IMR-90 (cell line): ENCODE data around the gene ERBB4. TPM values are rescaled to one million over a fixed set of nuclear protein-coding genes. Genes with fewer than 3 reads are reported as not detected.

ENCODE experiments used
- ATAC-seq: fragments of 200-7000 bp; cut with Tn5 transposase; 2 replicates; pipeline ENCODE4 v1.9.1; 2020; ENCODE audit warnings: low read depth, mild to moderate bottlenecking, moderate library complexity
- BruUV-seq: library from RNA; stranded (reverse); fragments of 400-500 nt; replicated peaks from 2 replicates; lab custom pipeline; 2021; lab: Mats Ljungman, UMichigan
- CTCF ChIA-PET: fragments of 300-600 bp; formaldehyde crosslinking; extraction: SDS; loops from one replicate; lab custom pipeline; 2021; ENCODE audit warnings: antibody characterized with exemption; lab: Yijun Ruan, JAX
- POLR2A ChIA-PET: fragments of 300-600 bp; sonication (Branson Sonifier 250); formaldehyde crosslinking; loops from one replicate; lab custom pipeline; 2022; ENCODE audit warnings: antibody characterized with exemption; ENCODE audit not compliant: unreplicated experiment; lab: Charles Lee
- DNase-seq: peaks from one replicate; pipeline ENCODE4 v3.0.0; 2013
- H2AFZ ChIP-seq: replicated peaks from 2 replicates; pipeline ENCODE3; 2013; ENCODE audit warnings: low read length, mild to moderate bottlenecking; ENCODE audit not compliant: poor library complexity
- H2AK5ac ChIP-seq: 2 replicates; pipeline ENCODE4 v1.6.1; 2013; ENCODE audit warnings: low read depth, low read length, inconsistent platforms
- H2AK9ac ChIP-seq: replicated peaks from 2 replicates; pipeline ENCODE3; 2013; ENCODE audit warnings: mild to moderate bottlenecking, low read depth, low read length, moderate library complexity; ENCODE audit not compliant: poor library complexity
- H2BK120ac ChIP-seq: 2 replicates; pipeline ENCODE4 v1.6.1; 2013; ENCODE audit warnings: low read depth, low read length, inconsistent platforms
- H2BK15ac ChIP-seq: 3 replicates; pipeline ENCODE4 v1.6.1; 2013; ENCODE audit warnings: low read depth, low read length, inconsistent platforms
- H2BK20ac ChIP-seq: 2 replicates; pipeline ENCODE4 v1.6.1; 2013; ENCODE audit warnings: low read depth, mild to moderate bottlenecking, inconsistent platforms, low read length, moderate library complexity
- H2BK5ac ChIP-seq: 2 replicates; pipeline ENCODE4 v1.6.1; 2013; ENCODE audit warnings: mild to moderate bottlenecking, low read depth, low read length, inconsistent platforms; ENCODE audit not compliant: poor library complexity, severe bottlenecking
- H3K14ac ChIP-seq: replicated peaks from 2 replicates; pipeline ENCODE4 v1.6.1; 2013; ENCODE audit warnings: low read depth, low read length, inconsistent platforms
- H3K18ac ChIP-seq: 2 replicates; pipeline ENCODE4 v1.6.1; 2013; ENCODE audit warnings: low read depth, low read length, control low read depth
- H3K23ac ChIP-seq: 2 replicates; pipeline ENCODE4 v1.6.1; 2013; ENCODE audit warnings: low read depth, low read length, inconsistent platforms
- H3K27ac ChIP-seq: 2 replicates; pipeline ENCODE4 v1.5.1; 2013; ENCODE audit warnings: mild to moderate bottlenecking, control low read depth, low read length; ENCODE audit not compliant: insufficient read depth
- H3K27me3 ChIP-seq: 2 replicates; pipeline ENCODE4 v1.6.1; 2013; ENCODE audit warnings: low read length; ENCODE audit not compliant: control insufficient read depth, insufficient read depth
- H3K36me3 ChIP-seq: 2 replicates; pipeline ENCODE4 v1.6.1; 2013; ENCODE audit warnings: low read length, mixed read lengths; ENCODE audit not compliant: control insufficient read depth, insufficient read depth
- H3K4ac ChIP-seq: 2 replicates; pipeline ENCODE4 v1.6.1; 2013; ENCODE audit warnings: low read depth, low read length, inconsistent platforms
- H3K4me1 ChIP-seq: 2 replicates; pipeline ENCODE4 v1.6.1; 2013; ENCODE audit warnings: low read length, mixed read lengths; ENCODE audit not compliant: control insufficient read depth, insufficient read depth
- H3K4me2 ChIP-seq: 2 replicates; pipeline ENCODE4 v1.6.1; 2013; ENCODE audit warnings: low read depth, mild to moderate bottlenecking, control low read depth, low read length, moderate library complexity
- H3K4me3 ChIP-seq: 2 replicates; pipeline ENCODE4 v1.5.1; 2013; ENCODE audit warnings: low read depth, mild to moderate bottlenecking, control low read depth, low read length, moderate library complexity; ENCODE audit not compliant: insufficient read depth
- H3K56ac ChIP-seq: 2 replicates; pipeline ENCODE4 v1.6.1; 2013; ENCODE audit warnings: low read length, inconsistent platforms; ENCODE audit not compliant: insufficient read depth; ENCODE audit errors: extremely low read depth
- H3K79me1 ChIP-seq, 2 experiments: 2 replicates each; pipeline ENCODE4 v1.6.1; 2013; ENCODE audit warnings: low read length in 2 of 2, inconsistent platforms in 1 of 2, low read depth in 1 of 2
- H3K9ac ChIP-seq: 2 replicates; pipeline ENCODE4 v1.6.1; 2013; ENCODE audit warnings: low read depth, low read length, control low read depth
- H3K9me1 ChIP-seq: 2 replicates; pipeline ENCODE4 v1.6.1; 2013; ENCODE audit warnings: low read length, inconsistent platforms; ENCODE audit not compliant: insufficient read depth
- H3K9me3 ChIP-seq: 2 replicates; pipeline ENCODE4 v1.6.1; 2013; ENCODE audit warnings: low read length; ENCODE audit not compliant: control insufficient read depth, insufficient read depth
- H4K20me1 ChIP-seq: 2 replicates; pipeline ENCODE4 v1.6.1; 2013; ENCODE audit warnings: low read length, inconsistent platforms; ENCODE audit not compliant: insufficient read depth
- H4K5ac ChIP-seq: 2 replicates; pipeline ENCODE4 v1.6.1; 2013; ENCODE audit warnings: mild to moderate bottlenecking, low read depth, low read length, control low read depth
- H4K8ac ChIP-seq, 2 experiments: 2 replicates each; pipeline ENCODE4 v1.6.1; 2013; ENCODE audit warnings: low read depth in 2 of 2, low read length in 2 of 2, control low read depth in 1 of 2, inconsistent platforms in 1 of 2
- H4K91ac ChIP-seq: 2 replicates; pipeline ENCODE4 v1.6.1; 2013; ENCODE audit warnings: low read depth, low read length, inconsistent platforms; ENCODE audit not compliant: insufficient read depth
- CTCF ChIP-seq: conservative IDR thresholded peaks from 2 replicates; pipeline ENCODE4 v1.5.1; 2012; ENCODE audit warnings: mild to moderate bottlenecking, low read depth, low read length, improper control_type of control experiment
- MXI1 ChIP-seq: IDR thresholded peaks from 2 replicates; pipeline ENCODE4 v1.6.1; 2012; ENCODE audit warnings: low read depth, mild to moderate bottlenecking, low read length, moderate library complexity, borderline replicate concordance
- NFE2L2 ChIP-seq: fragments of 150-350 bp; IDR thresholded peaks from 2 replicates; pipeline ENCODE4 v1.6.1; 2016; ENCODE audit warnings: low read depth, mild to moderate bottlenecking, low read length
- RCOR1 ChIP-seq: IDR thresholded peaks from 2 replicates; pipeline ENCODE4 v1.6.1; 2012; ENCODE audit warnings: mild to moderate bottlenecking, low read length, improper control_type of control experiment; ENCODE audit not compliant: insufficient replicate concordance
- SMC3 ChIP-seq: fragments of 150-350 bp; IDR thresholded peaks from 2 replicates; pipeline ENCODE4 v1.6.1; 2016; ENCODE audit warnings: low read depth, mild to moderate bottlenecking, antibody characterized with exemption, low read length, moderate library complexity
- WGBS, 2 experiments: methylation state at CpG; one replicate each; pipeline versions ENCODE4 v1.1.5 to v1.1.7; 2013; ENCODE audit warnings: missing lambda C conversion rate in 2 of 2; ENCODE audit not compliant: insufficient read length in 1 of 2; ENCODE audit errors: extremely low coverage in 2 of 2; 5-methylcytosine and 5-hydroxymethylcytosine counted together
- dilution Hi-C: fragments of 300-500 bp; cut with HindIII; formaldehyde crosslinking; loops from one replicate; pipeline ENCODE4 v1.14.3; 2018; ENCODE audit warnings: low sequenced_read_pairs; ENCODE audit not compliant: unreplicated experiment
- in situ Hi-C: fragments of 300-500 bp; cut with MboI; formaldehyde crosslinking; loops from 3 replicates; pipeline ENCODE4 v1.14.3; 2019; ENCODE audit warnings: low sequenced_read_pairs, inconsistent platforms, mixed read lengths
- intact Hi-C: fragments of 100-400 bp; cut with micrococcal nuclease; formaldehyde crosslinking; loops from 2 replicates; pipeline ENCODE4 v1.10.0; 2022
- polyA plus RNA-seq, 3 experiments: library from polyadenylated mRNA; depleted of rRNA; stranded (reverse); fragments of >200 nt; gene quantifications; 2 replicates each; pipeline ENCODE4 v1.2.3, GENCODE V29; 2012; ENCODE audit warnings: low replicate concordance in 1 of 3
- total RNA-seq: library from RNA; depleted of rRNA; stranded (reverse); fragments of >200 nt; gene quantifications from 2 replicates; pipeline ENCODE4 v1.2.3, GENCODE V29; 2012

Gene ERBB4
- total and polyA plus RNA-seq, 2 of the 4 experiments (the other 2 are of a cell fraction) = not detected

GRCh38 chr2:211498551-211499205 is 1039.9 kb downstream of the ERBB4 start:
- peaks cover 10% of the 10 kb centered on the region for H3K9me3 ChIP-seq
- TF ChIP-seq SMC3 (no peak), RCOR1 (no peak), CTCF (no peak), MXI1 (no peak), NFE2L2 (no peak)
- H4K20me1 ChIP-seq = no peaks in the 10 kb centered on the region
- ATAC-seq (no peak), DNase-seq (no peak)
- no peaks in the 10 kb centered on the region for H3K4me1 ChIP-seq
- no peak overlapping the region for H3K23ac ChIP-seq
- no peak overlapping the region for H4K8ac ChIP-seq
- in situ Hi-C loops = no loop called here
- H2AK9ac ChIP-seq = no peak overlapping the region
- no peaks in the 10 kb centered on the region for H3K9me1 ChIP-seq
- WGBS, 2 experiments = no CpG with 5 or more reads among the region's 3 CpGs
- no peak overlapping the region for H2BK15ac ChIP-seq
- no peak overlapping the region for H3K56ac ChIP-seq
- H4K91ac ChIP-seq = no peak overlapping the region
- H2BK5ac ChIP-seq = no peak overlapping the region
- H3K27me3 ChIP-seq = no peaks in the 10 kb centered on the region
- intact Hi-C loops = no loop called here
- H3K18ac ChIP-seq = no peak overlapping the region
- no peak overlapping the region for H3K14ac ChIP-seq
- no peak overlapping the region for H3K4me3 ChIP-seq
- BruUV-seq = no TSS peak
- H2BK20ac ChIP-seq = no peak overlapping the region
- no peaks in the 10 kb centered on the region for H3K36me3 ChIP-seq
- dilution Hi-C loops = no loop called here
- H3K9ac ChIP-seq = no peak overlapping the region
- H3K27ac ChIP-seq = no peak overlapping the region
- H2BK120ac ChIP-seq = no peak overlapping the region
- no peak overlapping the region for H3K4ac ChIP-seq
- H3K79me1 ChIP-seq = no peaks in the 10 kb centered on the region
- POLR2A ChIA-PET = no interaction called here
- H4K5ac ChIP-seq = no peak overlapping the region
- H2AK5ac ChIP-seq = no peak overlapping the region
- H3K4me2 ChIP-seq = no peak overlapping the region
- CTCF ChIA-PET = no interaction called here
- H2AFZ ChIP-seq = no peak overlapping the region
